Medulla oblongata (tissue), 1 donor: ENCODE results near the gene ZKSCAN4.

ENCODE experiments used
- DNase-seq: peaks from one replicate; pipeline ENCODE4 v3.0.0-alpha.2; 2015; ENCODE audit errors: extremely low spot score

Gene ZKSCAN4

GRCh38 chr6:28250747-28251146, 1.3 kb downstream of the ZKSCAN4 start:
- no peak for DNase-seq

- no peak for DNase-seq
These were observed 3.2 kb downstream of the ZKSCAN4 start for GRCh38 chr6:28248916-28249315.

- DNase-seq: no peak
These were observed 6.7 kb downstream of the ZKSCAN4 start for GRCh38 chr6:28245206-28245941.

- DNase-seq: no peak
These were observed 8.1 kb downstream of the ZKSCAN4 start for GRCh38 chr6:28243946-28244345.

- no peak for DNase-seq
These were observed 11.6 kb downstream of the ZKSCAN4 start for GRCh38 chr6:28240471-28240870.

- DNase-seq: no peak
These were observed 12.4 kb downstream of the ZKSCAN4 start for GRCh38 chr6:28239636-28240035.

GRCh38 chr6:28235912-28236452, 16.1 kb downstream of the ZKSCAN4 start:
- no peak for DNase-seq

GRCh38 chr6:28232785-28233184, 19.3 kb downstream of the ZKSCAN4 start:
- no peak for DNase-seq

GRCh38 chr6:28226460-28226859, 25.6 kb downstream of the ZKSCAN4 start:
- no peak for DNase-seq

- peak; percentile 73 for DNase-seq
These were observed 26.8 kb downstream of the ZKSCAN4 start, which contains the start of gene ZSCAN9 for GRCh38 chr6:28225056-28225834. Gene ZSCAN9 (plus strand): TSS chr6:28225275. CDS start chr6:28227085, 1,810 bp downstream.

- DNase-seq: no peak
These were observed 27.7 kb downstream of the ZKSCAN4 start for GRCh38 chr6:28224131-28225055.

- no peak for DNase-seq
These were observed 31.6 kb downstream of the ZKSCAN4 start for GRCh38 chr6:28220257-28221133.

- peak; percentile 74 for DNase-seq
These were observed 33.5 kb downstream of the ZKSCAN4 start for GRCh38 chr6:28218312-28219248.

GRCh38 chr6:28217890-28218289, 34.2 kb downstream of the ZKSCAN4 start:
- no peak for DNase-seq

- no peak for DNase-seq
These were observed 36.6 kb downstream of the ZKSCAN4 start for GRCh38 chr6:28215425-28215824.

- DNase-seq: no peak
These were observed 38.9 kb downstream of the ZKSCAN4 start for GRCh38 chr6:28213213-28213523.

GRCh38 chr6:28212510-28213212, 39.4 kb downstream of the ZKSCAN4 start:
- peak; percentile 22 for DNase-seq

GRCh38 chr6:28211840-28212509, 40.1 kb downstream of the ZKSCAN4 start:
- no peak for DNase-seq
